Measurements from ENCODE around the gene THAP8. TPM values are rescaled to one million over a fixed set of nuclear protein-coding genes. Genes with fewer than 3 reads are reported as not detected.
A peak's percentile ranks its signal among the peaks of the same experiment; 100 is the strongest.

The THAP8 gene
- total and polyA plus RNA-seq, 2 of the 13 experiments (the other 11 are each of a cell fraction or from before 2014, with no cell fraction given), result 1.7 to 3.7 TPM

DNA sequence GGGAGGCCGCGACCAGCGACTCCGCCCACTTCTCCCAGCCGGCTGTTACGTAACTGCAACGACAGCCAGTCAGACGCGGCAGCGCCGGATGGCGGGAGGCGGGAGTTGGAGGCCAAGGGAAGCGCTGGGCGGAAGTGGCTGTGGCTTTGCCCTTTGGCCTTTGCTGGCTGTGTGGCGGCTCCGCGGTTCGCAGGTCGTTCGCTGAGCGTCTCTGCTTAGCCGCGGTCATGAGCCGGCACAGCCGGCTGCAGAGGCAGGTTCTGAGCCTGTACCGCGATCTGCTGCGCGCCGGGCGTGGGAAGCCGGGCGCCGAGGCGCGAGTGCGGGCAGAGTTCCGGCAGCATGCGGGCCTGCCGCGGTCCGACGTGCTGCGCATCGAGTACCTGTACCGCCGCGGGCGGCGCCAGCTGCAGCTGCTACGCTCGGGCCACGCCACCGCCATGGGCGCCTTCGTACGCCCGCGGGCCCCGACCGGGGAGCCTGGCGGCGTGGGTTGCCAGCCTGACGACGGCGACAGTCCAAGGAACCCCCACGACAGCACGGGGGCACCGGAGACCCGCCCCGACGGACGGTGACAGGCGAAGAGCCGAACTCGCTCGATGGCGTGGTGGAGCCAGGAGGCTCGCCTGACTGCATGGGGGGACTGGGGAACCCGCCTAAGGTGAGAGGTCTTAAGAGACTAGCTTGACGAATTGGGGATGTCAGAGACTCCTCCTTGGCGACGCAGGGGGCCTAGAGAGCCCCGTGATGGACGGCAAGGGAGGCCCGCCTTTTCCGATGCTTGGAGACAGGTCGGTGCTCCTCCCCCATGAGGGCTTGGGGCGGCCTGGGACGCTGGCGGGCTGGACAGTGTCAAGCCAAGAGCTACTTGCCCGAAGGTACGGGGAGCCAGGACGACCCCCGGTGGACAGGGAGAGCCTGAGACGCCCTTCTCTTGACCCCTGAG lies 58.8 kb downstream of the THAP8 start, which contains the start of gene SDHAF1 (continued):
- TF ChIP-seq, protein P1, sequence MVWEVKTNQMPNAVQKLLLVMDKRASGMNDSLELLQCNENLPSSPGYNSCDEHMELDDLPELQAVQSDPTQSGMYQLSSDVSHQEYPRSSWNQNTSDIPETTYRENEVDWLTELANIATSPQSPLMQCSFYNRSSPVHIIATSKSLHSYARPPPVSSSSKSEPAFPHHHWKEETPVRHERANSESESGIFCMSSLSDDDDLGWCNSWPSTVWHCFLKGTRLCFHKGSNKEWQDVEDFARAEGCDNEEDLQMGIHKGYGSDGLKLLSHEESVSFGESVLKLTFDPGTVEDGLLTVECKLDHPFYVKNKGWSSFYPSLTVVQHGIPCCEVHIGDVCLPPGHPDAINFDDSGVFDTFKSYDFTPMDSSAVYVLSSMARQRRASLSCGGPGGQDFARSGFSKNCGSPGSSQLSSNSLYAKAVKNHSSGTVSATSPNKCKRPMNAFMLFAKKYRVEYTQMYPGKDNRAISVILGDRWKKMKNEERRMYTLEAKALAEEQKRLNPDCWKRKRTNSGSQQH (CRISPR knock-in tag; IDR thresholded peaks at IDR 0.05; ENCODE audit: low read depth), result peak; percentile 78; the same call in 1 of the 2 replicates
- TF ChIP-seq U2AF1 (optimal IDR thresholded peaks at IDR 0.05; ENCODE audit: low read depth, low read length), result peak; percentile 82
- TF ChIP-seq MAZ (IDR thresholded peaks at IDR 0.05; ENCODE audit: borderline replicate concordance, low read depth, low read length), result no peak
- peak; percentile 73 for TF ChIP-seq MAZ (CRISPR knock-in tag; IDR thresholded peaks at IDR 0.05; ENCODE audit: low read depth)
- no peak for TF ChIP-seq ZNF850 (CRISPR knock-in tag; conservative IDR thresholded peaks at IDR 0.05)
- TF ChIP-seq ZKSCAN1 (IDR thresholded peaks at IDR 0.05; ENCODE audit: low read length), result 0 out of 2 replicates have a peak, but pooled peaks have one; percentile 9
- TF ChIP-seq KAT8 (CRISPR knock-in tag; IDR thresholded peaks at IDR 0.05), result peak; percentile 91
- TF ChIP-seq KMT2B (CRISPR knock-in tag; IDR thresholded peaks at IDR 0.05), result peak; percentile 85
- TF ChIP-seq, protein P2, sequence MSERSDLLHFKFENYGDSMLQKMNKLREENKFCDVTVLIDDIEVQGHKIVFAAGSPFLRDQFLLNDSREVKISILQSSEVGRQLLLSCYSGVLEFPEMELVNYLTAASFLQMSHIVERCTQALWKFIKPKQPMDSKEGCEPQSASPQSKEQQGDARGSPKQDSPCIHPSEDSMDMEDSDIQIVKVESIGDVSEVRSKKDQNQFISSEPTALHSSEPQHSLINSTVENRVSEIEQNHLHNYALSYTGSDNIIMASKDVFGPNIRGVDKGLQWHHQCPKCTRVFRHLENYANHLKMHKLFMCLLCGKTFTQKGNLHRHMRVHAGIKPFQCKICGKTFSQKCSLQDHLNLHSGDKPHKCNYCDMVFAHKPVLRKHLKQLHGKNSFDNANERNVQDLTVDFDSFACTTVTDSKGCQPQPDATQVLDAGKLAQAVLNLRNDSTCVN (CRISPR knock-in tag; IDR thresholded peaks at IDR 0.05; ENCODE audit: borderline replicate concordance), result no peak
- TF ChIP-seq NRL (CRISPR knock-in tag; IDR thresholded peaks at IDR 0.05; ENCODE audit: borderline replicate concordance), result peak; percentile 78
- TF ChIP-seq IKZF4 (CRISPR knock-in tag; IDR thresholded peaks at IDR 0.05; ENCODE audit: borderline replicate concordance, low read depth, not compliant biosample characterization), result no peak
- TF ChIP-seq HMG20B (CRISPR knock-in tag; conservative IDR thresholded peaks at IDR 0.05), result no peak
- no peak for TF ChIP-seq RCOR2 (CRISPR knock-in tag; IDR thresholded peaks at IDR 0.05)
- no peak for TF ChIP-seq ZNF101 (CRISPR knock-in tag; IDR thresholded peaks at IDR 0.05; ENCODE audit: borderline replicate concordance, low read depth)
- 0 out of 2 replicates have a peak, but pooled peaks have one; percentile 40 for TF ChIP-seq ZSCAN25 (CRISPR knock-in tag; IDR thresholded peaks at IDR 0.05)
- peak; percentile 63; the same call in 1 of the 2 replicates for TF ChIP-seq FOSL2 (CRISPR knock-in tag; IDR thresholded peaks at IDR 0.05)
- 0 out of 2 replicates have a peak, but pooled peaks have one; percentile 21 for TF ChIP-seq ESRRA (CRISPR knock-in tag; IDR thresholded peaks at IDR 0.05; ENCODE audit: low read depth)
- TF ChIP-seq, protein P3, sequence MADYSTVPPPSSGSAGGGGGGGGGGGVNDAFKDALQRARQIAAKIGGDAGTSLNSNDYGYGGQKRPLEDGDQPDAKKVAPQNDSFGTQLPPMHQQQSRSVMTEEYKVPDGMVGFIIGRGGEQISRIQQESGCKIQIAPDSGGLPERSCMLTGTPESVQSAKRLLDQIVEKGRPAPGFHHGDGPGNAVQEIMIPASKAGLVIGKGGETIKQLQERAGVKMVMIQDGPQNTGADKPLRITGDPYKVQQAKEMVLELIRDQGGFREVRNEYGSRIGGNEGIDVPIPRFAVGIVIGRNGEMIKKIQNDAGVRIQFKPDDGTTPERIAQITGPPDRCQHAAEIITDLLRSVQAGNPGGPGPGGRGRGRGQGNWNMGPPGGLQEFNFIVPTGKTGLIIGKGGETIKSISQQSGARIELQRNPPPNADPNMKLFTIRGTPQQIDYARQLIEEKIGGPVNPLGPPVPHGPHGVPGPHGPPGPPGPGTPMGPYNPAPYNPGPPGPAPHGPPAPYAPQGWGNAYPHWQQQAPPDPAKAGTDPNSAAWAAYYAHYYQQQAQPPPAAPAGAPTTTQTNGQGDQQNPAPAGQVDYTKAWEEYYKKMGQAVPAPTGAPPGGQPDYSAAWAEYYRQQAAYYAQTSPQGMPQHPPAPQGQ (CRISPR knock-in tag; IDR thresholded peaks at IDR 0.05; ENCODE audit: borderline replicate concordance), result no peak
- TF ChIP-seq ZNF431 (CRISPR knock-in tag; IDR thresholded peaks at IDR 0.05; ENCODE audit: borderline replicate concordance, low read depth), result peak; percentile 65; the same call in 1 of the 2 replicates
- no peak for TF ChIP-seq SP1 (IDR thresholded peaks at IDR 0.05)
- peak; percentile 84 for TF ChIP-seq SP1 (CRISPR knock-in tag; IDR thresholded peaks at IDR 0.05)
- no peak for TF ChIP-seq ZNF335 (CRISPR knock-in tag; IDR thresholded peaks at IDR 0.05)
- peak; percentile 83; the same call in 1 of the 2 replicates for TF ChIP-seq MYC (CRISPR knock-in tag; IDR thresholded peaks at IDR 0.05; ENCODE audit: borderline replicate concordance)
- TF ChIP-seq PHB2 (IDR thresholded peaks at IDR 0.05; ENCODE audit: partially characterized antibody), result no peak
- TF ChIP-seq NONO (IDR thresholded peaks at IDR 0.05), result no peak
- TF ChIP-seq NONO (CRISPR knock-in tag; conservative IDR thresholded peaks at IDR 0.05), result peak; percentile 83
- TF ChIP-seq NFRKB (IDR thresholded peaks at IDR 0.05), result no peak
